HG03439 (cell line): Measurements from ENCODE around the gene CCDC81.

ENCODE experiments used
- ATAC-seq: cut with Tn5 transposase; IDR thresholded peaks from one replicate; pipeline ENCODE4 v1.9.1; 2021; ENCODE audit warnings: mild to moderate bottlenecking, moderate library complexity; ENCODE audit not compliant: unreplicated experiment

Gene CCDC81

DNA sequence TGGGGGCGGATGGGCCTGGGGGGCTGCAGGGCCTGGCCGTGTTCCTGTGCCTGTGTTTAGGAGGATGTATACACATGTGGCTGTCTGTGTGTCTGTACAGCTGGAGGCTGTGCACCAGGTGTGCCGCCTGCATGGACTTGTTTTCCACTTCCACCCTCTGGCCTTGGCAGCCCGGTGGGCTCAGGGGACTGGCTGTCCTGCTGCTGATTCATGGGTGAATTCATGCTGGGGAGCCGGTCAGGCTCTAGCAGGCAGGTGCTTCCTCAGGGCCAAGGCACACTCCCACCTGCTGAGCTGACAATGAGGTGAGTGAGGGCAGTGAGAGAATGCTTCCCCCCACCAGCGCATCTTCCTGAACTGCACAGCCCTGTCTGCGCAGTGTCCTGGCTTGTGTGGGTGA is 88.4 kb downstream of the CCDC81 start:
- no peak for ATAC-seq

- no peak for ATAC-seq
Observed at GRCh38 chr11:86463955-86464354, 89.3 kb downstream of the CCDC81 start.

- ATAC-seq: no peak
Observed at GRCh38 chr11:86464509-86465221, 90.0 kb downstream of the CCDC81 start.

GRCh38 chr11:86468169-86468568 is 93.5 kb downstream of the CCDC81 start:
- ATAC-seq: no peak

- ATAC-seq: no peak
Observed at GRCh38 chr11:86469491-86470388, 95.1 kb downstream of the CCDC81 start.
